NCI-H345 (cell line): ENCODE results near the gene ISCA1.
"Not testable (repeated sequence)": the region's sequence is repeated elsewhere in the genome, so short reads cannot be mapped to it uniquely, and the experiment has no call there.

Experiments
- DNase-seq: peaks from one replicate; lab custom pipeline; 2025; lab: John Stamatoyannopoulos, UW

The ISCA1 gene

GRCh38 chr9:86282077-86282978 lies at the start of gene ISCA1:
TSS of gene ISCA1 (minus strand) at chr9:86282538. CDS start at chr9:86282458, 80 bp downstream.
- DNase-seq, result peak; percentile 93

GRCh38 chr9:86330186-86330585 lies 47.8 kb upstream of the ISCA1 start:
- no peak for DNase-seq

- no peak for DNase-seq
Observed at GRCh38 chr9:86329649-86330048, 47.3 kb upstream of the ISCA1 start.

- no peak for DNase-seq
Observed at GRCh38 chr9:86328156-86328555, 45.8 kb upstream of the ISCA1 start.

- DNase-seq, result no peak
Observed at GRCh38 chr9:86326536-86326935, 44.2 kb upstream of the ISCA1 start.

- no peak for DNase-seq
Observed at GRCh38 chr9:86324901-86325300, 42.6 kb upstream of the ISCA1 start.

- DNase-seq, result no peak
Observed at GRCh38 chr9:86324308-86324707, 42.0 kb upstream of the ISCA1 start.

GRCh38 chr9:86322973-86323644 lies 40.8 kb upstream of the ISCA1 start:
- no peak for DNase-seq

GRCh38 chr9:86321373-86321772 lies 39.0 kb upstream of the ISCA1 start:
- DNase-seq, result no peak

- no peak for DNase-seq
Observed at GRCh38 chr9:86318187-86318586, 35.8 kb upstream of the ISCA1 start.

GRCh38 chr9:86315078-86315477 lies 32.7 kb upstream of the ISCA1 start:
- DNase-seq, result no peak

- DNase-seq, result not testable (repeated sequence)
Observed at GRCh38 chr9:86312959-86313358, 30.6 kb upstream of the ISCA1 start.

GRCh38 chr9:86308687-86309086 lies 26.3 kb upstream of the ISCA1 start:
- DNase-seq, result no peak

GRCh38 chr9:86304236-86304730 lies 21.9 kb upstream of the ISCA1 start:
- DNase-seq, result no peak

GRCh38 chr9:86303316-86303975 lies 21.1 kb upstream of the ISCA1 start:
- no peak for DNase-seq

- no peak for DNase-seq
Observed at GRCh38 chr9:86301686-86302085, 19.3 kb upstream of the ISCA1 start.

- no peak for DNase-seq
Observed at GRCh38 chr9:86300701-86301100, 18.4 kb upstream of the ISCA1 start.

GRCh38 chr9:86298873-86299272 lies 16.5 kb upstream of the ISCA1 start:
- no peak for DNase-seq

- not testable (repeated sequence) for DNase-seq
Observed at GRCh38 chr9:86290341-86290740, 8.0 kb upstream of the ISCA1 start.

GRCh38 chr9:86288499-86289198 lies 6.3 kb upstream of the ISCA1 start:
- no peak for DNase-seq

- DNase-seq, result peak; percentile 62
Observed at GRCh38 chr9:86287013-86287412, 4.7 kb upstream of the ISCA1 start.

GRCh38 chr9:86286278-86286677 lies 3.9 kb upstream of the ISCA1 start:
- DNase-seq, result no peak
